ENCODE results near the gene DBX1. TPM values are rescaled to one million over a fixed set of nuclear protein-coding genes. Genes with fewer than 3 reads are reported as not detected.

The DBX1 gene
- total RNA-seq, 1 experiment from 2014 or later: not detected

DNA sequence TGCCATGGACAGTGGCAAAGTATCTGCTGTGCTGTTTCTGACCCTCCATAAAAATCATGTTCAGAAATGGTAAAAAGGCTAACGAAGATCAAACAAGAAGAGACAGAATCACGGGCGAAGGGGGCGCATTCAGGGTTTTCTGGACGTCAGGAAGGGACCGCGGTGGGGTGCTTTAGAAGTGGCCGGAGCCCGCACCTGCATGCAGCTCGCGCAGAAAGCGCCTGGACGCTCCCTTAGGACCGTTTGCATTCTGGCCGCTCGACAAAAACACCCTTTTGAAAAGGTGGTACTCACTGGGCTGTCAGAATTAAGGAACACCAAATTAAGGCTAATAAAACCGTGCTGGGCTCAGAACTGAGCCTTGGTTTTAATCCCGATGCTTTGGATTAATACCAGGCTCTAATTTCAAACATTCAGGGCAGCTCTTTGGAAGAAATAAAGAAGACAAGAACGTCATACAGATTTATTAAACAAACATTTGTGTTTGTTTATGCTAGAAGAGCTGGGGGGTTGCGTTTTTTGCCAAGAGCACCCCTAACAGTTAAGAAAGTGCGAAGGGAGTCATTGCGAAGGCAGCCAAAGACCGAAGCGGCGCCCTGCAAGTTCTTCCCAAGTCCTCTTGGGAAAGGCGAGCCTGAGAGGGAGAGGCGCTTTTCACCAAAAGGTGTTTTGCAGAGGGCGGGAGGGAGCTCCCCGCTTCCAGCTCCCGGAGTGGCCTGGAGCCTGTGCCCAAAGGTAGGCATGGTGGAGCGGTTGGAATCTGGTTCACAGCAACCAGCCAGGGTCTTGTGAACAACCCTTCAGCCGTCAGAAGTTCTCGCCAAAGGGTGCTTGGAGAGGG, 47.7 kb upstream of the DBX1 start:
- no peak overlapping the region for H3K27ac ChIP-seq (ENCODE audit: low read length)
- POLR2A ChIA-PET (ENCODE audit: unreplicated experiment): no interaction called here
- no peak overlapping the region for H2AFZ ChIP-seq (ENCODE audit: low read length)
- intact Hi-C loops (cut with micrococcal nuclease): no loop called here
- no peaks in the 10 kb centered on the region for H4K20me1 ChIP-seq (ENCODE audit: low read length)
- no peak overlapping the region for H3K4me2 ChIP-seq (ENCODE audit: low read length)
- no peaks in the 10 kb centered on the region for H3F3A ChIP-seq (ENCODE audit: low read length, unreplicated experiment)
- no peaks in the 10 kb centered on the region for H3K4me1 ChIP-seq (ENCODE audit: insufficient read depth, low read length)
- ATAC-seq: no peak
- H3K36me3 ChIP-seq (ENCODE audit: low read depth, low read length): no peaks in the 10 kb centered on the region
- H3K27me3 ChIP-seq (ENCODE audit: low read length): peaks cover 85% of the 10 kb centered on the region
- CTCF ChIA-PET: no interaction called here
- H3K9me3 ChIP-seq (ENCODE audit: low read length): no peaks in the 10 kb centered on the region
- TF ChIP-seq EZH2phosphoT487 (IDR thresholded peaks at IDR 0.05; ENCODE audit: borderline replicate concordance, low read length): no peak
- TF ChIP-seq CTCF (conservative IDR thresholded peaks at IDR 0.05; ENCODE audit: low read depth, low read length): no peak
- no peak for TF ChIP-seq EZH2 (IDR thresholded peaks at IDR 0.05; ENCODE audit: low read length, unreplicated experiment)
- H3K9ac ChIP-seq (ENCODE audit: low read length): no peak overlapping the region
- no peak overlapping the region for H3K4me3 ChIP-seq (ENCODE audit: low read length)
- no peak for DNase-seq
- no peaks in the 10 kb centered on the region for H3K9me2 ChIP-seq (replicated peaks; ENCODE audit: low read length)
- H3K79me2 ChIP-seq (ENCODE audit: low read length): no peaks in the 10 kb centered on the region
- no TSS peak for BruUV-seq (replicated peaks)

DNA sequence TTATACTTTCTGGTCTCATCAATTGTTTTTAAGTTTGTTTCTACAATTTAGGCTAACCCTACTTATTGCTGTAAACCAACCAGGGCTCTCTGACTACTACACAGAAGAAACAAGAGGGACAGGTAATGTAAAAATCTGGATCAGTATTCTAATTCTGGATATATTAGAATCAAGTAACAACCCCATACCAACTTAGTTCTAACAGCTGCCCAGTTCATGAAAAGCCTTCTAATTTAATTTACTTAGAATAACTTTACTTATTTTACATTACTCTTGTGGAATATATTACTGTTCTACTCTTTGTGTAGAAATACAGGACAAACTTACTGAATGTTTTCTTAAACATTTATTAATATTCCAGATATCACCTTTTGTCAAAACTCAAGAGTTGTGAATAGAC, 45.5 kb upstream of the DBX1 start:
- CTCF ChIA-PET: no interaction called here
- Histone ChIP-seq H3K9ac (ENCODE audit: low read length) (no peak overlapping the region), H3K27me3 (ENCODE audit: low read length) (peaks cover 80% of the 10 kb centered on the region), H3K9me2 (replicated peaks; ENCODE audit: low read length) (no peaks in the 10 kb centered on the region), H3K9me3 (ENCODE audit: low read length) (no peaks in the 10 kb centered on the region), H3K79me2 (ENCODE audit: low read length) (no peaks in the 10 kb centered on the region), H3K27ac (ENCODE audit: low read length) (no peak overlapping the region), H2AFZ (ENCODE audit: low read length) (no peak overlapping the region), H3K36me3 (ENCODE audit: low read depth, low read length) (no peaks in the 10 kb centered on the region), H4K20me1 (ENCODE audit: low read length) (no peaks in the 10 kb centered on the region), H3K4me3 (ENCODE audit: low read length) (no peak overlapping the region), H3K4me1 (ENCODE audit: insufficient read depth, low read length) (no peaks in the 10 kb centered on the region), H3K4me2 (ENCODE audit: low read length) (no peak overlapping the region), H3F3A (ENCODE audit: low read length, unreplicated experiment) (no peaks in the 10 kb centered on the region)
- TF ChIP-seq EZH2phosphoT487 (IDR thresholded peaks at IDR 0.05; ENCODE audit: borderline replicate concordance, low read length) (no peak), EZH2 (IDR thresholded peaks at IDR 0.05; ENCODE audit: low read length, unreplicated experiment) (no peak), CTCF (conservative IDR thresholded peaks at IDR 0.05; ENCODE audit: low read depth, low read length) (no peak)
- POLR2A ChIA-PET (ENCODE audit: unreplicated experiment): no interaction called here
- DNase-seq (no peak), ATAC-seq (no peak)
- intact Hi-C loops (cut with micrococcal nuclease): no loop called here
- BruUV-seq (replicated peaks): no TSS peak

DNA sequence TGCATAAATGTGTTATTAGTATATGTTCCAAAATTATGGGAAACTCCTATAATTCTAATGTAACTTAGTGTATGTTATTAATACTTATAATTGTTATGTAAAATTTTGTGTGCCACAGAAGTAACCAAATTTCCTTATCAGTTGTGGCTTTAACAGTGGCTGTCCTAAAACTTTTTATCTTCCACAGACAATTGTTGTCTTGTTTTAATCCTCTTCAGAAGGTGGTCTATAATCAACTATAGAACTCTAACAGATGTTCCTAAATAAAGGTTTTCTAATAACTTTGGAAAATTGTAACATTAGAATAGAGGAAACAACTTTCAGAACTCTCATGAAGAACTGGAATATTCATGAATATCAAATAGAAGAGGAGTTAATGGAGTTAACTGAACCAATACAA, 44.4 kb upstream of the DBX1 start:
- no TSS peak for BruUV-seq (replicated peaks)
- Histone ChIP-seq H3K4me1 (ENCODE audit: insufficient read depth, low read length) (no peaks in the 10 kb centered on the region), H4K20me1 (ENCODE audit: low read length) (no peaks in the 10 kb centered on the region), H3K4me3 (ENCODE audit: low read length) (no peak overlapping the region), H3F3A (ENCODE audit: low read length, unreplicated experiment) (no peaks in the 10 kb centered on the region), H2AFZ (ENCODE audit: low read length) (no peak overlapping the region), H3K9me3 (ENCODE audit: low read length) (no peaks in the 10 kb centered on the region), H3K79me2 (ENCODE audit: low read length) (no peaks in the 10 kb centered on the region), H3K36me3 (ENCODE audit: low read depth, low read length) (no peaks in the 10 kb centered on the region), H3K27ac (ENCODE audit: low read length) (no peak overlapping the region), H3K9me2 (replicated peaks; ENCODE audit: low read length) (no peaks in the 10 kb centered on the region), H3K4me2 (ENCODE audit: low read length) (no peak overlapping the region), H3K27me3 (ENCODE audit: low read length) (peaks cover 78% of the 10 kb centered on the region), H3K9ac (ENCODE audit: low read length) (no peak overlapping the region)
- no peak for ATAC-seq
- no peak for DNase-seq
- POLR2A ChIA-PET (ENCODE audit: unreplicated experiment): no interaction called here
- intact Hi-C loops (cut with micrococcal nuclease): no loop called here
- TF ChIP-seq EZH2 (IDR thresholded peaks at IDR 0.05; ENCODE audit: low read length, unreplicated experiment) (no peak), CTCF (conservative IDR thresholded peaks at IDR 0.05; ENCODE audit: low read depth, low read length) (no peak), EZH2phosphoT487 (IDR thresholded peaks at IDR 0.05; ENCODE audit: borderline replicate concordance, low read length) (no peak)
- CTCF ChIA-PET: no interaction called here

All from PC-3 (cell line).